Cardiac fibroblast (primary cell): ENCODE measurements around the gene OR5K2.

Source experiments
- DNase-seq, 2 donors: peaks; one replicate each; pipeline versions ENCODE4 v3.0.0 to v3.0.0-alpha.2; 2010; ENCODE audit warnings: low read depth in 2 of 2
- H3K4me3 ChIP-seq, 2 donors: replicated peaks in 1 of 2; 1 replicate in 1 of 2; 2 replicates in 1 of 2; pipeline ENCODE4 v1.5.1; 2011; ENCODE audit warnings: low read depth in 2 of 2, low read length in 2 of 2, mild to moderate bottlenecking in 2 of 2, moderate library complexity in 1 of 2
- CTCF ChIP-seq: IDR thresholded peaks from one replicate; pipeline ENCODE4 v1.5.1; 2011; ENCODE audit warnings: low read depth, mild to moderate bottlenecking, low read length, inconsistent platforms

Gene OR5K2

GRCh38 chr3:98497381-98497780, at the start of gene OR5K2:
Gene OR5K2, plus strand, starts transcription at chr3:98497681. Its CDS starts 0 bp downstream, at chr3:98497681.
- no peak for DNase-seq
- H3K4me3 ChIP-seq, result no peak within 1 kb of the TSS
- no peak for TF ChIP-seq CTCF

DNA sequence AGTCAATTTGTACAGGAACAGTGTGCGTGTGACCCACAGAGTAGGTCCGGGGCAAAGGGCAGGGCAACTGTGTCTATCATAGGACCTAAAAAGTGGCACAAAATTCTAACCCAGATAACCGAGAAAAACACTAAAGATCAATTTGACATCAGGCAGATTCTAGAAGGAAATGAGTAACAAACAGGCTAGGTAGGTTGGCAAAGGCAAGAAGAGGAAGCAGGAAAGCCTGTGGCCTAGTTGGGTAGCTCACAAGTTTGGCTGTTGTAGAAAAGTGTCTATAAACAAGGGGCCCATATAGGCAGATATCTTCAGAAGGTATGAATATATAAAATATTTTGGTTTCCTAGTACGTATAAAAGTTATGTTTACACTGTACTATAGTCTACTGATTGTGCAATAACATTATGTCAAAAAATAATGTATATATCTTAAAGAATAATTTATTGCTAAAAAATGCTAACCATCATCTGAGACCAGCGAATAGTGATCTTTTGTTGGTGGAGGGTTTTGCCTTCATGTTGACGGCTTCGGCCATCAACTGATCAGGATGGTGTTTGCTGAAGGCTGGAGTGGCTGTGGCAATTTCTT, 47.8 kb upstream of the OR5K2 start:
- TF ChIP-seq CTCF, result no peak
- no peak for DNase-seq
- no peak overlapping the region for H3K4me3 ChIP-seq

GRCh38 chr3:98450372-98450771, 47.1 kb upstream of the OR5K2 start:
- DNase-seq, result no peak
- no peak for TF ChIP-seq CTCF
- no peak overlapping the region for H3K4me3 ChIP-seq

DNA sequence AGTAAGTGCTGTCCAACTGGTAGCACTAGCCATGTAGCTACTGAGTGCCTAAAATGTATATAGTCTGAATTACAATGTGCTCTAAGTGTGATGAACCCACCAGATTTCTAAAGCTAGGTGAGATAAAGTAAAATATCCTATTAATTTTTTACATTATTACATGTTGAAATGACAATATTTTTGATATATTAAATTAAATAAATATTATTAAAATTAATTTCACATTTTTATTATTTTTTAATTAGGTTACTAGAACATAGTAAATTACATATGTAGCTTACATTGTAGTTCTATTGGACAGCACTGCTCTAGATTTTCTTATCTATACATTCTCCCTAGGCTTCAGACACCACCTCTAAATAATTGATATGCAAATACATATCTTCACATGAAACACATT, 43.7 kb upstream of the OR5K2 start:
- no peak for TF ChIP-seq CTCF
- DNase-seq, result no peak
- no peak overlapping the region for H3K4me3 ChIP-seq

DNA sequence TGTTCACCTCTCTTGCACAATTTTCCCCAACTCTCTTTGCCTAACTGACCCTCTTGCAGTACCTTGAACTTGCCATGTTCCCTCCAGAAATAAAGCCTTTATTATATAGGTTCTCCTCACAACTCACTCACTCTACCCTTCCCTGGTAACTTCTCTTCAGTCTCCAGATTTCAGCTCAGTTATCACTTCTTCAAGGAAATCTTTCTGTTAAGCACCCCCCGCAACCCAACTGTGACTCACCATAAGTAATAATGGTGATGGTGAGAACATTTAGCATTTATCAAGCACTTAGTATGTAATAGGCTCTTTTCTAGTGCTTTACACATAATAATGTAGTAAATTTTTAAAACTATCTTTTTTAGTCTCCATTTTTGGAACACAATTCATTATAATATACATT, 42.6 kb upstream of the OR5K2 start:
- no peak for DNase-seq
- H3K4me3 ChIP-seq, result no peak overlapping the region
- TF ChIP-seq CTCF, result no peak

DNA sequence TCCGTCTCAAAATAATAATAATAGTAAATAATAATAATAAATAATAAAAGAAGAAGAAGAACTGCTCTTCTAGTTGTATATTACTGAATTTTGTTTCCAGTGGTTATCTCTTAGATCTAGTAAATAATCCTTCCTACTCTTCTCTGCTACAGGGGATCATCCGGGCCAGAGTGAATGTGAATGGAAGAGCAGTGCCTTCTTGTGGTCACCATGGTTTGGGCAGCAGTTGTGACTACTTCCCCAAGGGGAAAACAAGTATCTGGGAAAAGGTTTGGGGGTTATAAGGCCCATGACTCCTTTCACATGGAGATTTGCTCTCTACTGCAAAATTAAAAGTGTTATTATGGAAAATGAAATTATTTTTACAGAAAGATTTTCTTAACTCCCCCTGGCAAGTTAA, 39.9 kb upstream of the OR5K2 start:
- no peak for DNase-seq
- no peak for TF ChIP-seq CTCF
- H3K4me3 ChIP-seq, result no peak overlapping the region

- no peak overlapping the region for H3K4me3 ChIP-seq
- no peak for DNase-seq
- no peak for TF ChIP-seq CTCF
Measured at GRCh38 chr3:98460220-98460619, 37.3 kb upstream of the OR5K2 start.
